Muscle of leg (tissue), 11 donors: ENCODE results near the gene TECTB. TPM values are rescaled to one million over a fixed set of nuclear protein-coding genes. Genes with fewer than 3 reads are reported as not detected.

Experiments
- DNase-seq: peaks from one replicate; pipeline ENCODE4 v3.0.0; 2013
- H3K27ac ChIP-seq: one replicate; pipeline ENCODE4 v1.5.1; 2013; ENCODE audit warnings: mild to moderate bottlenecking, low read length, control low read depth
- H3K27me3 ChIP-seq: one replicate; pipeline ENCODE4 v1.6.1; 2013; ENCODE audit warnings: low read length; ENCODE audit not compliant: control insufficient read depth, insufficient read depth
- H3K36me3 ChIP-seq: one replicate; pipeline ENCODE4 v1.6.1; 2013; ENCODE audit warnings: low read length; ENCODE audit not compliant: control insufficient read depth, insufficient read depth
- H3K4me1 ChIP-seq: one replicate; pipeline ENCODE4 v1.6.1; 2013; ENCODE audit warnings: low read length; ENCODE audit not compliant: control insufficient read depth, insufficient read depth
- H3K4me3 ChIP-seq: one replicate; pipeline ENCODE4 v1.5.1; 2013; ENCODE audit warnings: low read length, control low read depth
- H3K9me3 ChIP-seq: replicated peaks from 2 replicates; pipeline ENCODE4 v1.6.1; 2013; ENCODE audit warnings: low read depth, low read length; ENCODE audit not compliant: control insufficient read depth
- WGBS: methylation state at CpG from one replicate; pipeline ENCODE4 v1.1.5; 2013; ENCODE audit warnings: missing lambda C conversion rate; ENCODE audit not compliant: insufficient coverage; 5-methylcytosine and 5-hydroxymethylcytosine counted together
- polyA plus RNA-seq, 8 donors: library from polyadenylated mRNA; unstranded; fragments of 120-200 nt; gene quantifications; one replicate each; pipeline versions ENCODE4 v1.2.1 to v1.2.3, GENCODE V29; 2013; ENCODE audit warnings: inconsistent platforms in 1 of 8, low replicate concordance in 1 of 8; ENCODE audit not compliant: insufficient read length in 8 of 8, insufficient read depth in 1 of 8
- total RNA-seq: library from RNA; stranded (reverse); fragments of 120-200 nt; gene quantifications from one replicate; pipeline ENCODE4 v1.2.4, GENCODE V29; 2013

The TECTB gene
- total and polyA plus RNA-seq, 9 donors: 0.04 to 0.07 (median 0.05) TPM; not detected in 5

DNA sequence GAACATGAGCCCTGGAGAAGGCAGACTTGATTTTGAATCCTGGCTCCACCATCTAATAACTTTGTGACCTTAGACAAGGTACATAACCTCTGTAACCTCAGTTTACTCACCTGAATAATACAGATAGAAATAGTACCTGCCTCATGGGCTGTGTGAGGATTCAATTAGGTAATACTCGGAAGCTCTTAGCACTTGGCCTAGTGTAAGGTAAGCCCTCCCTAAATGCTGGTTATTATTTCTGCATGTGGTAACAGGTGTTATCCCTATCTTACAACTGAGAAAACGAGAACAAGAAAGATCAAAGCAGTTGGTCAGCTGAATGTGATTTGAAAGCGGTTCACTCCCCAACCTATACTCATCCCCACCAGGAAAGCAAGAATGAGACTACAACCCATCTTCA, 62.0 kb downstream of the TECTB start:
- Histone ChIP-seq H3K9me3 (no peaks in the 10 kb centered on the region), H3K27ac (no peak overlapping the region), H3K4me1 (no peaks in the 10 kb centered on the region), H3K36me3 (no peaks in the 10 kb centered on the region), H3K27me3 (no peaks in the 10 kb centered on the region), H3K4me3 (no peak overlapping the region)
- WGBS: 0% methylated on average over 1 of the region's 3 CpGs
- DNase-seq: no peak

DNA sequence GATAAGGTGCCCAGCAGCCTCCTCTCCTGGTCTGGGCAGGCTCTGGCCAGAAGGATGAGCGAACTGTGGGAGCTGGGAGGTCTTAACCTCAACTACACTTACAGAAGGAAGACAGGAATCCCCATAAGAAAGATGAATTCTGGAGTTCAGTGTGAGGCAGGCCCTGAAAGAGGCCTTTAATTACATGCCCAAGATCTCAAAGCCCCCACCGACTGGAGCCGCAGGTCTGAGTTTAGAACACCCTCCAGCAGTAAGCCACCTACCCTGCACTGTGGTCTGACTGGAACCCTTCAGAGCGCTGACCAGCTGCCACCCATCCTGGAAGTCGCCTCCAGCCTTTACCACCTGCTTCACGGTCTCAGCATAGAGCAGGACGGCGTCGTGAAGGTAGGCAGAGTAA, 62.5 kb downstream of the TECTB start:
- no peaks in the 10 kb centered on the region for H3K9me3 ChIP-seq
- H3K4me1 ChIP-seq: no peaks in the 10 kb centered on the region
- no peak overlapping the region for H3K27ac ChIP-seq
- H3K4me3 ChIP-seq: no peak overlapping the region
- H3K36me3 ChIP-seq: no peaks in the 10 kb centered on the region
- WGBS: 76% methylated on average over 8 of the region's 9 CpGs
- no peak for DNase-seq
- H3K27me3 ChIP-seq: no peaks in the 10 kb centered on the region

DNA sequence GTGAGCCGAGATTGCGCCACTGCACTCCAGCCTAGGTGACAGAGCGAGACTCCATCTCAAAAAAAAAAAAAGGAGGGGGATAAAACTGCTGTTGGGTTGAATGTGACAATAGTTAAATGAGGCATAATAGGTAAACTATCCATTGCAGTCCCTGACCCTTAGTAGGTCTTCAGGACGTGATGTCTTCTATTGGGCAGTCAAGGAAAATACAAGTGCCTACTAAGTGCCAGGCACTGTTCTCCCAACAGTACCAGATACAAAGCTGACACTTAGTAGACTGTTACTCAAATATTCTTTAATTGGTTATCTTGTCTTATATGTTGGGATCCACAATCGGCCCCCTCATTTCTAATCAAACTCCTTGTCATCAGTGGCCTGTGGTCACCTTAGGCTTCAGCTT, 63.6 kb downstream of the TECTB start:
- Histone ChIP-seq H3K4me3 (no peak overlapping the region), H3K27me3 (no peaks in the 10 kb centered on the region), H3K9me3 (no peaks in the 10 kb centered on the region), H3K4me1 (no peaks in the 10 kb centered on the region), H3K36me3 (no peaks in the 10 kb centered on the region), H3K27ac (no peak overlapping the region)
- DNase-seq: no peak
- no CpG with 5 or more reads among the region's 5 CpGs for WGBS

DNA sequence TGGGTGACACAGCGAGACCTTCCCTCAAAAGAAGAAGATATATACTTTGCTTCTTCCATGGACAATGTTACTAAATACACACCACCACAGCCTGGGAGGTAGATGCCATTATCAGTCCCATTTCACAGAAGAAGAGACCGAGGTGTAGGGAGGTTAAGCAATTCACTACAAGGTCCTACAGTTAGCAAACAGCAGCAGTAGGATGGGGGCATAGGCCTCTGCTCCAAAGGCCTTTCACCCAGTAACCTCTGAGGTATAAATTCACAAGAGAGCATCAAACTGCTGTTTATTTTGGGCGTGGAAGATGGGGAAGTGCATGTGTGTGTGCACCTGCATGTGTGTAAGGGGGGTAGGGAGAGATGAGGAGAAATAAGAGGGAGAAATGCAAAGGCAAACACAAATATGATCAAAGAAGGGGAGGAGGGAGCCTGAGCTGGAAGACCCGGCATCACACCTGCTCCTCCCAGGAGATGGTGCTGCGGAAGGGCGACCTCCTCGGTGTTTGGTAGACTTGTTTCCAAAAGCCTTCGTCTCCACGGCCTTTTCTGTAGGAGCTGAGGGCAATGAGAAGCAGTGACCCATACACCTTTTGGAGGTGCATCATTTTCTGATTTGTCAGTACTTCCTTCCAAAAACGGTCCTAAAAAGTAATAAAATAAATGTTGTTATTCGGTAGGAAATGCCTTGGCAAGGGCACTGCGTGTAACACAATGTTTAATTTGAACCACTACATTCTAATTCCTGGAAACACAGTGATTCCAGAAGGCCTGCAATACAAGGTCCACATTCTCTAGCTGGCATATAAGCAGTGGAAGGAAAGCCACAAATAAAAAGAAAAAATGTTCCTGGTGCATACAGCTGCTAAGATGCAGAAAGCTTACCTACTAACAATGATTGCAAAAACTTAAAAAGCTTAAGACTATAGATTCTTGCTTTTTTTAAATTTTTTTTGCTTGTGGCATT, 64.8 kb downstream of the TECTB start:
- 80% methylated on average over 4 of the region's 12 CpGs for WGBS
- no peak for DNase-seq
- Histone ChIP-seq H3K4me3 (no peak overlapping the region), H3K27me3 (no peaks in the 10 kb centered on the region), H3K27ac (no peak overlapping the region), H3K9me3 (no peaks in the 10 kb centered on the region), H3K36me3 (no peaks in the 10 kb centered on the region), H3K4me1 (no peaks in the 10 kb centered on the region)

DNA sequence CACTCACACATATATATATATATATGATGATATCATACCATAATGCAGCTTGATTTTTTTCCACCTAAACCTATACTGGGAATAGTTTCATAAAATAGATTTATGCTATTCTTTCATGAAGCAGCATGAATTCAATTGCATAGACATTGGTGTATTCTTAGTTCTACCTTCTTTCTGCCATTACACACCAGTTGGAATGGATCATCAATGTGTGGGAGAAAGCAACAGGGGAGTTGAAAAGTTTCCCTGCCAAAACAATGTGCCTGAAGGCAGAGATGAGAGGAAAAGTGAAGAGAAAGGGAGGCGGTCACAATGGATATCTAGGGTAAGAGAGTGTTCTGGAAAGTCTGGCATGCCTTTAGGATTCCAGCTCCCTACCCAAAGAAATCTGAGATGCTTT, 65.6 kb downstream of the TECTB start:
- no peaks in the 10 kb centered on the region for H3K27me3 ChIP-seq
- H3K36me3 ChIP-seq: no peaks in the 10 kb centered on the region
- no peak for DNase-seq
- WGBS: no CpG with 5 or more reads among the region's 1 CpG
- H3K4me1 ChIP-seq: no peaks in the 10 kb centered on the region
- H3K9me3 ChIP-seq: no peaks in the 10 kb centered on the region
- H3K27ac ChIP-seq: no peak overlapping the region
- H3K4me3 ChIP-seq: no peak overlapping the region

DNA sequence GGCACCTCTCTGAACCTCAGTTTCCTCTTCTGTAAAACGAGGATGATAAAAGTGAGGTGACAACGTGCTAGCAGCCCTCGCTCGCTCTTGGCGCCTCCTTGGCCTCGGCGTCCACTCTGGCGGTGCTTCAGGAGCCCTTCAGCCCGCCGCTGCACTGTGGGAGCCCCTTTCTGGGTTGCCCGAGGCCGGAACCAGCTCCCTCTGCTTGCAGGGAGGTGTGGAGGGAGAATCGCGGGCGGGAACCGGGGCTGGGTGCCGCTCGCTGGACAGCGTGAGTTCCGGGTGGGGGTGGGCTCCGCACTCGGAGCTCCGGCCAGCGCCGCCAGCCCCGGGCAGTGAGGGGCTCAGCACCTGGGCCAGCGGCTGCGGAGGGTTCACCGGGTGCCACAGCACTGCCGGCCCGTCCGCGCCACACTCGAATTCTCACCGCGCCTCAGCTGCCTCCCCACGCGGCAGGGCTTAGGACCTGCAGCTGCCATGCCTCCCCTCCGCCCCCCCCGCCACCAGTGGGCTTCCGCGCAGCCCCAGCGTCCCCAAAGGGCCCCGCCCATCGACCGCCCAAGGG, 66.4 kb downstream of the TECTB start:
- WGBS: 93% methylated on average over 43 of the region's 46 CpGs

DNA sequence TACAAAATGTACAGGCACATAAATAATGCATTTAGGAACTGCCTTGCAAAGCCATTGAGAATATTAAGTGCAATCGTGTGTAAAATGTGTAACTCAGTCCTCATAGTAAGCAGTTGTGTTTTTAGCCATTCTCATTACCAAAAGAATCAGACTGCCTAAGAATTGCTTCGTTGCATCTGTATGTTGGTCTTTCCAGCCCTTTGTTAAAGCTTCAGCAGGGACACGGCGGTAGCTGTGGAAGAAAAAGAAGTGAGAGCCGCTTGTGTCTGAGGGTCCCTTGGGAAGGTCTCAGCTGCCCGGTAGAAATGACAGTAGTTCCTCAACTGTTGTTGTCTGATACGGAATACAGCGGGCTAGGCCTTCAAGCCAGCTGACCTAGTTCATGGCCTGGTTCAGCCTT, 67.9 kb downstream of the TECTB start:
- WGBS: 61% methylated on average over 6 of the region's 8 CpGs
- no peak overlapping the region for H3K4me3 ChIP-seq
- H3K27ac ChIP-seq: no peak overlapping the region

More for the DNA sequence above, 66.4 kb downstream of the TECTB start:
- no peak for DNase-seq
- Histone ChIP-seq H3K4me1 (no peaks in the 10 kb centered on the region), H3K36me3 (no peaks in the 10 kb centered on the region), H3K27me3 (no peaks in the 10 kb centered on the region), H3K9me3 (no peaks in the 10 kb centered on the region), H3K4me3 (no peak overlapping the region), H3K27ac (no peak overlapping the region)

DNA sequence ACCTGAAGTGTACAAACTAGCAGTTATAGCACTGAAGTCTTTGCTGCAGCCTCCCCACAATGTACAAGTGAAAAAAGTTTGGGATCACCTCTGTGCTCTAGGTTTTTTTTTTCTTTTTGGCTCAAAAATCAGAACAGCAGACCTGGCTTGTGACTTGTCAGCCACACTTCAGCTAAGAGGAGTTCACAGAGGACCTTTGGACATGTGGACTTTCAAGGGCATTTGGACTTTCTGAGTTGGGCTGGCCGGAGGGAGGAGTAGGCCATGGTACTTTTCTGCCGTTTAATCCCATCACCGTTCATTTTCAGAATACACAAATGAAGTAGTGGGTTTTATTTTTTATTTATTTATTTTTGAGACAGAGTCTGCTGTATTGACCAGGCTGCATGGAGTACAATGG, 68.8 kb downstream of the TECTB start:
- DNase-seq: no peak
- WGBS: no CpG with 5 or more reads among the region's 3 CpGs
- no peak overlapping the region for H3K27ac ChIP-seq
- H3K4me3 ChIP-seq: no peak overlapping the region
- H3K27me3 ChIP-seq: no peaks in the 10 kb centered on the region
- no peaks in the 10 kb centered on the region for H3K36me3 ChIP-seq
- H3K9me3 ChIP-seq: no peaks in the 10 kb centered on the region
- H3K4me1 ChIP-seq: no peaks in the 10 kb centered on the region

More for the DNA sequence above, 67.9 kb downstream of the TECTB start:
- DNase-seq: no peak
- no peaks in the 10 kb centered on the region for H3K27me3 ChIP-seq
- no peaks in the 10 kb centered on the region for H3K9me3 ChIP-seq
- no peaks in the 10 kb centered on the region for H3K36me3 ChIP-seq
- no peaks in the 10 kb centered on the region for H3K4me1 ChIP-seq

DNA sequence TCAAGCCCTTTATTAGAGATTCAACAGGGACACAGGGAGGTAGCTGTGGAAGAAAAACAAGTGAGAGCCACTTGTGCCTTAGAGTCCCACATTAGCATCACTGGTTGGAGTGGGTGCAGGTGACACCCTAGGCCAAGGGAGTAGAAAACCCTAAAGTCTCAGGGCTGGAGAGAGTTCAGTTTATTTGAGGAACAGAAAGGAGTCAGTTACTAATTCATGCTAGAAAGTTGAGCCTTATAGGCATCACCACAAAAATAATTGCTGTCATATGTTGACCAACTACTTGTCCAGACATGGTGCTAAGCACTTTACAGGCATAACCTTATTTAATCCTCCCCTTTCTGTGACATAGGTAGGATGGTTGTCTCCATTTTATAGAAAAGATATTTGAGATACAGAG, 69.8 kb downstream of the TECTB start:
- no peaks in the 10 kb centered on the region for H3K36me3 ChIP-seq
- no peaks in the 10 kb centered on the region for H3K27me3 ChIP-seq
- H3K4me1 ChIP-seq: no peaks in the 10 kb centered on the region
- H3K27ac ChIP-seq: no peak overlapping the region
- no peak overlapping the region for H3K4me3 ChIP-seq
- no peak for DNase-seq
- no peaks in the 10 kb centered on the region for H3K9me3 ChIP-seq
